Embryonic facial prominence (tissue), 1 donor: ENCODE data around the gene SRSF12.
"Not testable (repeated sequence)": the region's sequence is repeated elsewhere in the genome, so short reads cannot be mapped to it uniquely, and the experiment has no call there.

Experiments used
- DNase-seq: peaks from one replicate; pipeline ENCODE4 v3.0.0-alpha.2; 2016; ENCODE audit errors: extremely low spot score

SRSF12 gene

GRCh38 chr6:89128256-89128671, 10.4 kb upstream of the SRSF12 start:
- DNase-seq, result not testable (repeated sequence)

- DNase-seq, result no peak
These were observed 4.8 kb upstream of the SRSF12 start for GRCh38 chr6:89122625-89123024.

GRCh38 chr6:89121934-89122333, 4.1 kb upstream of the SRSF12 start:
- no peak for DNase-seq

- no peak for DNase-seq
These were observed 2.5 kb upstream of the SRSF12 start for GRCh38 chr6:89120371-89120770.

- no peak for DNase-seq
These were observed 1.1 kb upstream of the SRSF12 start for GRCh38 chr6:89118931-89119330.

GRCh38 chr6:89116702-89117101, 1.2 kb downstream of the SRSF12 start:
- DNase-seq, result no peak

- no peak for DNase-seq
These were observed 5.9 kb downstream of the SRSF12 start for GRCh38 chr6:89111933-89112332.

- no peak for DNase-seq
These were observed 7.6 kb downstream of the SRSF12 start for GRCh38 chr6:89110284-89110683.

GRCh38 chr6:89100114-89100513, 17.8 kb downstream of the SRSF12 start:
- DNase-seq, result no peak

GRCh38 chr6:89098461-89098860, 19.4 kb downstream of the SRSF12 start:
- DNase-seq, result no peak

GRCh38 chr6:89087881-89088280, 30.0 kb downstream of the SRSF12 start:
- DNase-seq, result no peak

- no peak for DNase-seq
These were observed 32.3 kb downstream of the SRSF12 start for GRCh38 chr6:89085409-89086205.

- no peak for DNase-seq
These were observed 32.9 kb downstream of the SRSF12 start for GRCh38 chr6:89084954-89085353.

GRCh38 chr6:89084542-89084941, 33.3 kb downstream of the SRSF12 start:
- no peak for DNase-seq

GRCh38 chr6:89082486-89082891, 35.4 kb downstream of the SRSF12 start:
- DNase-seq, result no peak

GRCh38 chr6:89081423-89082322, 36.2 kb downstream of the SRSF12 start:
- peak; percentile 97 for DNase-seq

GRCh38 chr6:89081129-89081422, 36.8 kb downstream of the SRSF12 start:
- no peak for DNase-seq

- peak; percentile 98 for DNase-seq
These were observed 37.4 kb downstream of the SRSF12 start, which contains the start of gene PNRC1 for GRCh38 chr6:89080281-89081128. Gene PNRC1 (plus strand): TSS chr6:89080751. CDS start chr6:89080895, 144 bp downstream.

GRCh38 chr6:89079511-89080234, 38.2 kb downstream of the SRSF12 start:
- DNase-seq, result peak; percentile 55

GRCh38 chr6:89073840-89074239, 44.0 kb downstream of the SRSF12 start:
- DNase-seq, result no peak

GRCh38 chr6:89073014-89073620, 44.8 kb downstream of the SRSF12 start:
- DNase-seq, result no peak
